ENCODE measurements around the gene CDK5R1. TPM values are rescaled to one million over a fixed set of nuclear protein-coding genes. Genes with fewer than 3 reads are reported as not detected.
"Not testable (repeated sequence)": the region's sequence is repeated elsewhere in the genome, so short reads cannot be mapped to it uniquely, and the experiment has no call there.

CDK5R1 gene
- total RNA-seq, 2 experiments from 2014 or later: 10.2 to 10.5 TPM

DNA sequence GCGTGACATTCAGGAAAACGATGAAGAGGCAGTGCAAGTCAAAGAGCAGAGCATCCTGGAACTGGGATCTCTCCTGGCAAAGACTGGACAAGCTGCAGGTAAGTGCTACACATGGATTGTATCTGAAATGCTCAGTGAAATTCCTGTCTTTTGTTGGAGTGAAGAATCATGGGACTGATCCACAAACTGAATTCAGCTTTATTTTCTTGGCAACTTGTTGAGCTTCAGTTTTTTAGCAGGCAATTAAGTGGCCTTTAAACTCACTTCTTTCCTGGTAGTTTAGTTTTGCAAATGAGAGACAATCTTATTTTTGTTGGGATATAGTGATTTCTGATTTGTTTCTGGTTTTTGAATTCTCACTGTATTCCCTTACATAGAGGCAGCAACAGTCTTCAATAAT, 39.8 kb upstream of the CDK5R1 start:
- TF ChIP-seq CTCF (IDR thresholded peaks at IDR 0.05): no peak
- POLR2A ChIA-PET: no interaction called here
- peaks cover 5% of the 10 kb centered on the region for H3K27me3 Mint-ChIP-seq
- peaks cover 43% of the 10 kb centered on the region for H3K36me3 Mint-ChIP-seq (ENCODE audit: low read depth)
- H3K4me3 Mint-ChIP-seq: peak overlapping the region; percentile 80
- CTCF ChIA-PET: interaction anchor here (1.5 to 11.1 kb wide), 2 partner anchors 11 to 16 kb away, joined by 5 to 164 read pairs; no protein-coding TSS in a partner anchor
- H3K9me3 Mint-ChIP-seq: no peaks in the 10 kb centered on the region
- intact Hi-C loops (cut with micrococcal nuclease): no loop called here
- H3K27ac Mint-ChIP-seq: peak overlapping the region; percentile 73
- DNase-seq (no peak), ATAC-seq (no peak)
- peaks cover 36% of the 10 kb centered on the region for H3K4me1 Mint-ChIP-seq (ENCODE audit: low read depth)

- ChIA-PET POLR2A (no interaction called here), CTCF (interaction anchor here (11.1 kb wide), 1 partner anchor 13 kb away, joined by 164 read pairs; no protein-coding TSS in a partner anchor)
- ATAC-seq (no peak), DNase-seq (no peak)
- no peak overlapping the region for H3K4me3 Mint-ChIP-seq
- intact Hi-C loops (cut with micrococcal nuclease): no loop called here
- no peaks in the 10 kb centered on the region for H3K27me3 Mint-ChIP-seq
- H3K4me1 Mint-ChIP-seq (ENCODE audit: low read depth): peaks cover 40% of the 10 kb centered on the region
- no peak overlapping the region for H3K27ac Mint-ChIP-seq
- no peaks in the 10 kb centered on the region for H3K9me3 Mint-ChIP-seq
- no peak for TF ChIP-seq CTCF (IDR thresholded peaks at IDR 0.05)
- peaks cover 58% of the 10 kb centered on the region for H3K36me3 Mint-ChIP-seq (ENCODE audit: low read depth)
Observed at GRCh38 chr17:32449963-32450362, 36.8 kb upstream of the CDK5R1 start.

GRCh38 chr17:32450379-32450778, 36.4 kb upstream of the CDK5R1 start:
- ATAC-seq; intact Hi-C loops (cut with micrococcal nuclease); POLR2A ChIA-PET; DNase-seq; H3K9me3 Mint-ChIP-seq; H3K27me3 Mint-ChIP-seq; H3K4me3 Mint-ChIP-seq: not testable (repeated sequence)
- Mint-ChIP-seq H3K27ac (peak overlapping the region; percentile 34), H3K36me3 (ENCODE audit: low read depth) (peaks cover 60% of the 10 kb centered on the region), H3K4me1 (ENCODE audit: low read depth) (peaks cover 38% of the 10 kb centered on the region)
- CTCF ChIA-PET: interaction anchor here (11.1 kb wide), 1 partner anchor 12 kb away, joined by 164 read pairs; no protein-coding TSS in a partner anchor

DNA sequence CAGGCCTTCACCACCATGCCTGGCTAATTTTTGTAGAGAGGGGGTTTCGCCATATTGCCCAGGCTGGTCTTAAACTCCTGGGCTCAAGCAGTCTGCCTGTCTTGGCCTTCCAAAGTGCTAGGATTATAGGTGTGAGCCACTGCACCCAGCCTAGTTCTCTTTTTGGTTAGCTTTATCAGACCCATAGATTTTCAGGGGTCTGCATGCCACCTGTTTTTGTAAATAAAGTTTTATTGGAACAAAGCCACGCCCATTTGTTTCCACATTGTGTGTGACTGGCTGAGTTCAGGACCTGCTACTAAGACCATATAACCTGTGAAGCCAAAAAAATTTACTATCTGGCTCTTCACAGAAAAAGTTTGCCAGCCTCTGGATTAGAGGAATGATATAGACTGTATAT, 34.9 kb upstream of the CDK5R1 start:
- no peaks in the 10 kb centered on the region for H3K27me3 Mint-ChIP-seq
- no peaks in the 10 kb centered on the region for H3K9me3 Mint-ChIP-seq
- CTCF ChIA-PET: no interaction called here
- H3K4me1 Mint-ChIP-seq (ENCODE audit: low read depth): peaks cover 26% of the 10 kb centered on the region
- POLR2A ChIA-PET: no interaction called here
- no peak overlapping the region for H3K27ac Mint-ChIP-seq
- peaks cover 52% of the 10 kb centered on the region for H3K36me3 Mint-ChIP-seq (ENCODE audit: low read depth)
- DNase-seq (no peak), ATAC-seq (no peak)
- TF ChIP-seq CTCF (IDR thresholded peaks at IDR 0.05): no peak
- no peak overlapping the region for H3K4me3 Mint-ChIP-seq
- intact Hi-C loops (cut with micrococcal nuclease): no loop called here

GRCh38 chr17:32452281-32452680, 34.5 kb upstream of the CDK5R1 start:
- no peak for TF ChIP-seq CTCF (IDR thresholded peaks at IDR 0.05)
- peaks cover 52% of the 10 kb centered on the region for H3K36me3 Mint-ChIP-seq (ENCODE audit: low read depth)
- intact Hi-C loops (cut with micrococcal nuclease): no loop called here
- H3K27me3 Mint-ChIP-seq: no peaks in the 10 kb centered on the region
- ChIA-PET POLR2A (no interaction called here), CTCF (interaction anchor here (2.2 to 2.3 kb wide), 2 partner anchors 8 to 10 kb away, joined by 8 to 11 read pairs; partner anchors contain the start of gene PSMD11)
- ATAC-seq (no peak), DNase-seq (no peak)
- peaks cover 24% of the 10 kb centered on the region for H3K4me1 Mint-ChIP-seq (ENCODE audit: low read depth)
- no peak overlapping the region for H3K27ac Mint-ChIP-seq
- H3K9me3 Mint-ChIP-seq: no peaks in the 10 kb centered on the region
- H3K4me3 Mint-ChIP-seq: no peak overlapping the region

All from activated CD8-positive, alpha-beta T cell treated with anti-CD3 and anti-CD28 coated beads for 36 hours (primary cell).